Keratinocyte (primary cell): ENCODE data around the gene ZNF511. TPM values are rescaled to one million over a fixed set of nuclear protein-coding genes. Genes with fewer than 3 reads are reported as not detected.

Source experiments
- DNase-seq: peaks from one replicate; pipeline ENCODE4 v3.0.0-alpha.2; 2011; ENCODE audit warnings: low read depth, missing footprints, low spot score
- FAIRE-seq: peaks from 2 replicates; lab custom pipeline; 2011; peaks lifted over from hg19 to GRCh38; lab: Jason Lieb, UNC
- H2AFZ ChIP-seq: 2 replicates; pipeline ENCODE4 v1.6.0; 2012; ENCODE audit warnings: low read length, control low read depth, inconsistent platforms; ENCODE audit not compliant: control insufficient read depth
- H3K27ac ChIP-seq: 2 replicates; pipeline ENCODE4 v1.5.1; 2011; ENCODE audit warnings: low read length; ENCODE audit not compliant: control insufficient read depth, insufficient read depth
- H3K27me3 ChIP-seq: 3 replicates; pipeline ENCODE4 v1.6.0; 2011; ENCODE audit warnings: low read length; ENCODE audit not compliant: control insufficient read depth, insufficient read depth; ENCODE audit errors: extremely low read depth
- H3K36me3 ChIP-seq, 2 experiments: 2 replicates in 1 of 2; 3 replicates in 1 of 2; pipeline ENCODE4 v1.5.1; 2011; ENCODE audit warnings: low read length in 2 of 2, mild to moderate bottlenecking in 1 of 2; ENCODE audit not compliant: control insufficient read depth in 2 of 2, insufficient read depth in 2 of 2; ENCODE audit errors: extremely low read depth in 1 of 2
- H3K4me1 ChIP-seq: 3 replicates; pipeline ENCODE4 v1.5.1; 2011; ENCODE audit warnings: low read length; ENCODE audit not compliant: control insufficient read depth, insufficient read depth; ENCODE audit errors: extremely low read depth
- H3K4me2 ChIP-seq: 3 replicates; pipeline ENCODE4 v1.6.0; 2011; ENCODE audit warnings: low read depth, low read length; ENCODE audit not compliant: control insufficient read depth, insufficient read depth; ENCODE audit errors: extremely low read depth
- H3K4me3 ChIP-seq, 3 experiments: fragments of 200-600 bp in 1 of 3; sonication (generic) in 1 of 3; 2 replicates in 2 of 3; 3 replicates in 1 of 3; pipeline ENCODE4 v1.5.1; 2011 to 2016; ENCODE audit warnings: low read length in 3 of 3, mild to moderate bottlenecking in 3 of 3, control low read depth in 2 of 3, inconsistent platforms in 1 of 3, low read depth in 1 of 3, mixed read lengths in 1 of 3, mixed run types in 1 of 3, moderate library complexity in 1 of 3; ENCODE audit not compliant: control insufficient read depth in 2 of 3, insufficient read depth in 2 of 3; ENCODE audit errors: extremely low read depth in 1 of 3
- H3K79me2 ChIP-seq: 2 replicates; pipeline ENCODE4 v1.6.0; 2012; ENCODE audit warnings: low read length; ENCODE audit not compliant: control insufficient read depth, insufficient read depth
- H3K9ac ChIP-seq: 3 replicates; pipeline ENCODE4 v1.6.0; 2011; ENCODE audit warnings: low read length; ENCODE audit not compliant: control insufficient read depth, insufficient read depth; ENCODE audit errors: extremely low read depth
- H3K9me1 ChIP-seq: 3 replicates; pipeline ENCODE4 v1.6.0; 2011; ENCODE audit warnings: low read length; ENCODE audit not compliant: control insufficient read depth, insufficient read depth; ENCODE audit errors: extremely low read depth
- H3K9me3 ChIP-seq: 2 replicates; pipeline ENCODE4 v1.5.1; 2012; ENCODE audit warnings: low read depth, low read length; ENCODE audit not compliant: control insufficient read depth
- H4K20me1 ChIP-seq: 3 replicates; pipeline ENCODE4 v1.6.0; 2011; ENCODE audit warnings: low read length; ENCODE audit not compliant: control insufficient read depth, insufficient read depth; ENCODE audit errors: extremely low read depth
- EZH2 ChIP-seq: IDR thresholded peaks from one replicate; pipeline ENCODE4 v1.6.1; 2012; ENCODE audit warnings: inconsistent platforms, mild to moderate bottlenecking, low read length, moderate library complexity
- dilution Hi-C: fragments of 300-500 bp; cut with MboI; formaldehyde crosslinking; loops from one replicate; pipeline ENCODE4 v1.7.0; 2020; ENCODE audit warnings: low sequenced_read_pairs; ENCODE audit not compliant: extremely low pct_ligation_motif_present
- polyA plus RNA-seq, 5 experiments: library from polyadenylated mRNA; depleted of rRNA in 3 of 5; stranded (reverse) in 3 of 5; stranded (forward) in 1 of 5; unstranded in 1 of 5; fragments of >200 nt; gene quantifications; 1 replicate in 1 of 5; 2 replicates in 3 of 5; 3 replicates in 1 of 5; pipeline versions ENCODE4 v1.2.1 to v1.2.3, GENCODE V29; 2011 to 2012; ENCODE audit warnings: missing spikeins in 2 of 5, low read depth in 1 of 5, low replicate concordance in 1 of 5
- TF ChIP-seq, protein P1 (sequence below), 3 experiments: IDR thresholded peaks in 1 of 3; conservative IDR thresholded peaks in 1 of 3; optimal IDR thresholded peaks in 1 of 3; 2 replicates in 2 of 3; 3 replicates in 1 of 3; pipeline versions ENCODE3 to v1.5.1; 2011; ENCODE audit warnings: low read length in 3 of 3, mild to moderate bottlenecking in 3 of 3, moderate library complexity in 2 of 3, control low read depth in 1 of 3, inconsistent platforms in 1 of 3; ENCODE audit not compliant: insufficient read depth in 2 of 3; ENCODE audit errors: extremely low read depth in 1 of 3

The ZNF511 gene
- polyA plus RNA-seq, 1 donor (not counting 4 experiments of a cell fraction or from before 2014, with no cell fraction given): 20.2 TPM

DNA sequence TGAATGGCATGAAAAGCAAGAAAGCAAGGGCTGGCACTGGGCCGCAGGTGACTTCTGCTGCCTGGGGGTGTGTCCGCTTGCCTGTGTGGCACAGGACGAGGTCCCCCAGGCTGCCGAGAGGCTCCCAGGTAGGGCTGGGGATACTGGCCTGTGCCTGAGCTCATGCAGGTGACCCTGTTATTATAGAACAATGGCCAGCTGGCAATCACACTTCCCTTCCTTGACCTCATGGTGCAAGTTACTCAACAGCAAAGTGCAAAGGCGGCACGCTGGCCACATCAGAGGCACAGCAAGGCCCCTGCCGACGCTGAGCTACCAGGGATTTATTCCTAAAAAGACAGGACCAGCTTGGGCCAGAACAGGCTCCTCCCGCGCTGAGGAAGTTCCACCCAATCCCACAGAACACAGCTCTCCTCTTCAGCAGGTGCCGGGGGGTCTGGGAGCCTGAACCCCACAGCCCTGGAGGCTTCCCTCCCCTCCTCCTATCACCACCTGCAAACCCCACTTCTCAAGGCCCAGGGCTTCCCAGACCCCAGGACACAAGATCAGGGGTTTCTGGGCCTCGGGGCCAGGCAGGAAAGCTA is 30.6 kb upstream of the ZNF511 start:
- peak overlapping the region in 2 of 3 experiments; percentile 18 to 31 for H3K4me3 ChIP-seq
- no peaks in the 10 kb centered on the region for H3K9me1 ChIP-seq
- no peak for FAIRE-seq
- no peaks in the 10 kb centered on the region for H3K9me3 ChIP-seq
- no peak for DNase-seq
- no peak overlapping the region for H2AFZ ChIP-seq
- dilution Hi-C loops: no loop called here
- no peaks in the 10 kb centered on the region for H4K20me1 ChIP-seq
- no peaks in the 10 kb centered on the region for H3K27me3 ChIP-seq
- H3K36me3 ChIP-seq: peaks cover 16 to 30% of the 10 kb centered on the region in 2 experiments
- peak overlapping the region; percentile 65 for H3K9ac ChIP-seq
- H3K79me2 ChIP-seq: peaks cover 31% of the 10 kb centered on the region
- H3K27ac ChIP-seq: peak overlapping the region; percentile 82
- no peak for TF ChIP-seq EZH2
- TF ChIP-seq, protein P1, sequence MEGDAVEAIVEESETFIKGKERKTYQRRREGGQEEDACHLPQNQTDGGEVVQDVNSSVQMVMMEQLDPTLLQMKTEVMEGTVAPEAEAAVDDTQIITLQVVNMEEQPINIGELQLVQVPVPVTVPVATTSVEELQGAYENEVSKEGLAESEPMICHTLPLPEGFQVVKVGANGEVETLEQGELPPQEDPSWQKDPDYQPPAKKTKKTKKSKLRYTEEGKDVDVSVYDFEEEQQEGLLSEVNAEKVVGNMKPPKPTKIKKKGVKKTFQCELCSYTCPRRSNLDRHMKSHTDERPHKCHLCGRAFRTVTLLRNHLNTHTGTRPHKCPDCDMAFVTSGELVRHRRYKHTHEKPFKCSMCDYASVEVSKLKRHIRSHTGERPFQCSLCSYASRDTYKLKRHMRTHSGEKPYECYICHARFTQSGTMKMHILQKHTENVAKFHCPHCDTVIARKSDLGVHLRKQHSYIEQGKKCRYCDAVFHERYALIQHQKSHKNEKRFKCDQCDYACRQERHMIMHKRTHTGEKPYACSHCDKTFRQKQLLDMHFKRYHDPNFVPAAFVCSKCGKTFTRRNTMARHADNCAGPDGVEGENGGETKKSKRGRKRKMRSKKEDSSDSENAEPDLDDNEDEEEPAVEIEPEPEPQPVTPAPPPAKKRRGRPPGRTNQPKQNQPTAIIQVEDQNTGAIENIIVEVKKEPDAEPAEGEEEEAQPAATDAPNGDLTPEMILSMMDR (optimal IDR thresholded peaks at IDR 0.05 in 1 of 3, IDR thresholded peaks at IDR 0.05 in 1 of 3, conservative IDR thresholded peaks at IDR 0.05 in 1 of 3; ENCODE audit: extremely low read depth in 1 of 3, insufficient read depth in 2 of 3, low read length in 3 of 3): no peak
- peaks cover 37% of the 10 kb centered on the region for H3K4me1 ChIP-seq
- peak overlapping the region; percentile 86 for H3K4me2 ChIP-seq

DNA sequence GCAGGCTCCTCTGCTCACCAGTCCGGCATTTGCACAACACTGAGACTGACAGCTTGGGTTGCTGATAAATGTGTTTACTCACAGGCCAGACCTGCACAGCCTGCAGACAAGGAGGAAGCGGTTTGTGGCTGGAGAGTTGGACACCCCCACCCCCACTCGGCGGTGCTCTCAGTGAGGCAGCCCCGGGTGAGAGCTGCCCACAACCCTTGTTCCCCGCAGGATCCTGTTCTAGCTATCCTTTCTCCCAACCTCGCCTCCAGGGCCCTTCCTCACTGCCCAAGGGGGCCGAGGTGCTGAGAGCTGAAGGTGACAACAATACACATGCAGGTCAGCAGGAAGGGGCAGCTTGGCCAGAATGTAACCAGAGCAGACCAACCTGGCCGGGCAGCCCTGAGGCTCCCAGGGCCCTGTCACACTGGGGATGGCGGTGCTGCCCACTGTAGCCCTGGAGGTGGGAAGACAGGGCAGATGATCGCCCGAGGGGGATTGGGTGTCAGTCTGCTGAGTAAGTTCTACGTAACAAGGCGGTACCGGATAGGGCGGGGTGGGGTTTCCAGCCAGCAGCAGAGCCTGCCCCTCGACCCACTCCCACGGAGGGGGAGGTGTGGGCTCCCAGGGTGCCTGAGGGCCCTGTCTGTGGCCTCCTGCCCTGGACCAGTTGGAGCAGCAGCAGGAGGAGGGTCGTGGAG is 30.0 kb upstream of the ZNF511 start:
- dilution Hi-C loops: no loop called here
- Histone ChIP-seq H3K9me3 (no peaks in the 10 kb centered on the region), H3K9ac (peak overlapping the region; percentile 65), H3K9me1 (no peaks in the 10 kb centered on the region), H3K4me1 (peaks cover 35% of the 10 kb centered on the region), H2AFZ (no peak overlapping the region), H3K4me3 (peak overlapping the region in 2 of 3 experiments; percentile 11 to 18), H3K27ac (peak overlapping the region; percentile 82), H3K4me2 (peak overlapping the region; percentile 86), H3K27me3 (no peaks in the 10 kb centered on the region), H4K20me1 (no peaks in the 10 kb centered on the region), H3K79me2 (peaks cover 25% of the 10 kb centered on the region), H3K36me3 (peaks cover 15 to 29% of the 10 kb centered on the region in 2 experiments)
- FAIRE-seq: peak; percentile 85
- peak; percentile 79 for DNase-seq
- TF ChIP-seq, protein P1 (optimal IDR thresholded peaks at IDR 0.05 in 1 of 3, IDR thresholded peaks at IDR 0.05 in 1 of 3, conservative IDR thresholded peaks at IDR 0.05 in 1 of 3; ENCODE audit: extremely low read depth in 1 of 3, insufficient read depth in 2 of 3, low read length in 3 of 3): peak in 1 of 3 experiments; percentile 8
- no peak for TF ChIP-seq EZH2
